GM23338 (cell line): ENCODE measurements around the gene GTPBP4. TPM values are rescaled to one million over a fixed set of nuclear protein-coding genes. Genes with fewer than 3 reads are reported as not detected.
A peak's percentile ranks its signal among the peaks of the same experiment; 100 is the strongest.

Experiments
- ATAC-seq: fragments of 200-7000 bp; cut with Tn5 transposase; 3 replicates; pipeline ENCODE4 v1.9.1; 2020
- DNase-seq: peaks from one replicate; pipeline ENCODE4 v3.0.0-alpha.2; 2015; ENCODE audit warnings: low spot score
- H2AFZ ChIP-seq: fragments of 200-600 bp; sonication (generic); 2 replicates; pipeline ENCODE4 v1.8.0; 2016; ENCODE audit warnings: antibody characterized with exemption, mild to moderate bottlenecking, moderate library complexity
- H3F3A ChIP-seq: fragments of 200-600 bp; sonication (generic); replicated peaks from 2 replicates; pipeline ENCODE4 v1.8.0; 2017; ENCODE audit warnings: antibody characterized with exemption, mixed run types, low read depth
- H3K27ac ChIP-seq: fragments of 200-600 bp; sonication (generic); 2 replicates; pipeline ENCODE4 v1.6.1; 2016; ENCODE audit warnings: low read depth
- H3K27me3 ChIP-seq: fragments of 200-600 bp; sonication (generic); 2 replicates; pipeline ENCODE4 v1.8.0; 2016; ENCODE audit warnings: mild to moderate bottlenecking, mixed run types, moderate library complexity; ENCODE audit not compliant: insufficient read depth
- H3K36me3 ChIP-seq: fragments of 200-600 bp; sonication (generic); 2 replicates; pipeline ENCODE4 v1.8.0; 2016; ENCODE audit warnings: mild to moderate bottlenecking; ENCODE audit not compliant: insufficient read depth
- H3K4me1 ChIP-seq: fragments of 200-600 bp; sonication (generic); 2 replicates; pipeline ENCODE4 v1.8.0; 2016; ENCODE audit warnings: mild to moderate bottlenecking, moderate library complexity; ENCODE audit not compliant: insufficient read depth
- H3K4me2 ChIP-seq: fragments of 200-600 bp; sonication (generic); 2 replicates; pipeline ENCODE4 v1.7.1; 2017; ENCODE audit warnings: mixed run types
- H3K4me3 ChIP-seq: fragments of 200-600 bp; sonication (generic); 2 replicates; pipeline ENCODE4 v1.6.1; 2016; ENCODE audit warnings: mixed run types
- H3K79me2 ChIP-seq: fragments of 200-600 bp; sonication (generic); replicated peaks from 2 replicates; pipeline ENCODE4 v1.8.0; 2017; ENCODE audit warnings: mild to moderate bottlenecking; ENCODE audit not compliant: insufficient read depth
- H3K9me2 ChIP-seq: fragments of 200-600 bp; sonication (generic); 2 replicates; pipeline ENCODE4 v1.8.0; 2017; ENCODE audit not compliant: insufficient read depth
- H4K20me1 ChIP-seq: fragments of 200-600 bp; sonication (generic); replicated peaks from 2 replicates; pipeline ENCODE4 v1.8.0; 2017; ENCODE audit warnings: mild to moderate bottlenecking; ENCODE audit not compliant: insufficient read depth
- H3K27ac Mint-ChIP-seq: 2 replicates; pipeline ENCODE4 v1.8.0; 2020; ENCODE audit warnings: inconsistent platforms, mild to moderate bottlenecking, moderate library complexity, mixed read lengths
- H3K27me3 Mint-ChIP-seq: 3 replicates; pipeline ENCODE4 v1.8.0; 2022; ENCODE audit warnings: low read depth, mild to moderate bottlenecking, moderate library complexity, mixed read lengths, inconsistent platforms; ENCODE audit not compliant: insufficient read depth, poor library complexity
- H3K36me3 Mint-ChIP-seq: 3 replicates; pipeline ENCODE4 v1.8.0; 2021; ENCODE audit warnings: low read depth, mild to moderate bottlenecking, inconsistent platforms, moderate library complexity, mixed read lengths
- H3K4me1 Mint-ChIP-seq: 3 replicates; pipeline ENCODE4 v1.8.0; 2020; ENCODE audit warnings: mild to moderate bottlenecking, inconsistent platforms, mixed read lengths
- H3K4me3 Mint-ChIP-seq: 3 replicates; pipeline ENCODE4 v1.8.0; 2021; ENCODE audit warnings: moderate library complexity, mild to moderate bottlenecking, inconsistent platforms, mixed read lengths
- H3K9me3 Mint-ChIP-seq: 3 replicates; pipeline ENCODE4 v1.8.0; 2020; ENCODE audit warnings: moderate library complexity, mild to moderate bottlenecking, inconsistent platforms, mixed read lengths
- CREB1 ChIP-seq: fragments of 250-450 bp; sonication (Bioruptor Pico); IDR thresholded peaks from 2 replicates; pipeline ENCODE4 v1.5.0; 2020; ENCODE audit warnings: low read depth, mild to moderate bottlenecking, moderate library complexity
- CTCF ChIP-seq, 2 experiments: fragments of 200-600 bp in 1 of 2; sonication (generic) in 1 of 2; conservative IDR thresholded peaks; 2 replicates each; pipeline versions ENCODE4 v1.5.1 to v1.6.1; 2016 to 2017; ENCODE audit warnings: antibody characterized with exemption in 2 of 2, low read depth in 2 of 2, mild to moderate bottlenecking in 2 of 2, moderate library complexity in 1 of 2
- ETS1 ChIP-seq: IDR thresholded peaks from 2 replicates; pipeline ENCODE4 v1.6.1; 2016; ENCODE audit warnings: antibody characterized with exemption
- EZH2 ChIP-seq: fragments of 200-600 bp; sonication (generic); IDR thresholded peaks from one replicate; pipeline ENCODE4 v1.8.0; 2017; ENCODE audit warnings: antibody characterized with exemption, mild to moderate bottlenecking, low read depth; ENCODE audit not compliant: unreplicated experiment
- EZH2phosphoT487 ChIP-seq: fragments of 200-600 bp; sonication (generic); IDR thresholded peaks from one replicate; pipeline ENCODE4 v1.8.1; 2018; ENCODE audit warnings: antibody characterized with exemption; ENCODE audit not compliant: unreplicated experiment
- JUNB ChIP-seq: IDR thresholded peaks from one replicate; pipeline ENCODE4 v1.6.1; 2016; ENCODE audit warnings: antibody characterized with exemption; ENCODE audit not compliant: unreplicated experiment
- NANOG ChIP-seq: IDR thresholded peaks from 2 replicates; pipeline ENCODE4 v1.6.1; 2016; ENCODE audit warnings: antibody characterized with exemption, borderline replicate concordance
- POLR2AphosphoS5 ChIP-seq: IDR thresholded peaks from 2 replicates; pipeline ENCODE4 v1.6.1; 2016; ENCODE audit warnings: antibody characterized with exemption, low read depth
- REST ChIP-seq: IDR thresholded peaks from one replicate; pipeline ENCODE4 v1.6.1; 2018; ENCODE audit warnings: antibody characterized with exemption; ENCODE audit not compliant: unreplicated experiment
- STAT1 ChIP-seq: IDR thresholded peaks from one replicate; pipeline ENCODE4 v1.6.1; 2016; ENCODE audit warnings: antibody characterized with exemption; ENCODE audit not compliant: unreplicated experiment
- ZNF114 ChIP-seq: fragments of 250-450 bp; sonication (Bioruptor Pico); IDR thresholded peaks from 2 replicates; pipeline ENCODE4 v1.5.0; 2020; ENCODE audit warnings: mild to moderate bottlenecking, moderate library complexity
- ZNF331 ChIP-seq: fragments of 250-450 bp; sonication (Bioruptor Pico); IDR thresholded peaks from 2 replicates; pipeline ENCODE4 v1.5.0; 2020; ENCODE audit warnings: low read depth, mild to moderate bottlenecking, moderate library complexity
- ZNF462 ChIP-seq: fragments of 250-450 bp; sonication (Bioruptor Pico); IDR thresholded peaks from 2 replicates; pipeline ENCODE4 v1.5.0; 2020; ENCODE audit warnings: mild to moderate bottlenecking, moderate library complexity
- polyA plus RNA-seq: library from polyadenylated mRNA; unstranded; fragments of >200 nt; fragmentation: Nextera tagmentation; extraction: Ambion mirVana; gene quantifications from 2 replicates; pipeline ENCODE4 v1.2.1, GENCODE V29; 2016
- total RNA-seq: library from RNA; depleted of rRNA; stranded (reverse); fragments of >200 nt; shearing (Covaris generic); gene quantifications from 2 replicates; pipeline ENCODE4 v1.2.3, GENCODE V29; 2014

GTPBP4 gene
- total and polyA plus RNA-seq, 2 experiments from 2014 or later, result 56.5 to 62.6 TPM

GRCh38 chr10:988667-989545, 672 bp downstream of the GTPBP4 start:
- Histone ChIP-seq H3K27me3 (no peaks in the 10 kb centered on the region), H3K9me2 (no peaks in the 10 kb centered on the region), H3F3A (peaks cover 15% of the 10 kb centered on the region; the same call in 1 of the 2 replicates), H4K20me1 (peaks cover 49% of the 10 kb centered on the region), H3K4me3 (peak overlapping the region; percentile 99), H2AFZ (peak overlapping the region; percentile 56; the same call in 1 of the 2 replicates), H3K36me3 (peaks cover 22% of the 10 kb centered on the region), H3K4me1 (peaks cover 21% of the 10 kb centered on the region), H3K27ac (peak overlapping the region; percentile 93), H3K4me2 (peak overlapping the region; percentile 93), H3K79me2 (peaks cover 57% of the 10 kb centered on the region)
- no peak for TF ChIP-seq JUNB
- no peak for TF ChIP-seq CREB1
- TF ChIP-seq ZNF331, result no peak
- TF ChIP-seq ZNF462 (CRISPR knock-in tag), result no peak
- no peak for TF ChIP-seq REST
- TF ChIP-seq ETS1, result no peak
- TF ChIP-seq EZH2phosphoT487, result no peak
- no peak for TF ChIP-seq STAT1
- no peak for TF ChIP-seq EZH2
- TF ChIP-seq CTCF (conservative IDR thresholded peaks at IDR 0.05; ENCODE audit: low read depth in 2 of 2), result no peak
- no peak for TF ChIP-seq POLR2AphosphoS5
- TF ChIP-seq ZNF114 (CRISPR knock-in tag), result no peak
- no peak for TF ChIP-seq NANOG
- H3K4me1 Mint-ChIP-seq, result peaks cover 17% of the 10 kb centered on the region
- peaks cover 19% of the 10 kb centered on the region for H3K27me3 Mint-ChIP-seq
- peak overlapping the region; percentile 98 for H3K4me3 Mint-ChIP-seq
- H3K27ac Mint-ChIP-seq, result peak overlapping the region; percentile 99
- peaks cover 46% of the 10 kb centered on the region for H3K36me3 Mint-ChIP-seq
- H3K9me3 Mint-ChIP-seq, result no peaks in the 10 kb centered on the region; the same call in 2 of the 3 replicates
- DNase-seq (no peak), ATAC-seq (peak; percentile 25)
